ENCODE results near the gene PDZD4. TPM values are rescaled to one million over a fixed set of nuclear protein-coding genes. Genes with fewer than 3 reads are reported as not detected.

PDZD4 gene
- polyA plus RNA-seq, 1 of the 3 experiments (the other 2 are of a cell fraction) = 1.9 TPM

DNA sequence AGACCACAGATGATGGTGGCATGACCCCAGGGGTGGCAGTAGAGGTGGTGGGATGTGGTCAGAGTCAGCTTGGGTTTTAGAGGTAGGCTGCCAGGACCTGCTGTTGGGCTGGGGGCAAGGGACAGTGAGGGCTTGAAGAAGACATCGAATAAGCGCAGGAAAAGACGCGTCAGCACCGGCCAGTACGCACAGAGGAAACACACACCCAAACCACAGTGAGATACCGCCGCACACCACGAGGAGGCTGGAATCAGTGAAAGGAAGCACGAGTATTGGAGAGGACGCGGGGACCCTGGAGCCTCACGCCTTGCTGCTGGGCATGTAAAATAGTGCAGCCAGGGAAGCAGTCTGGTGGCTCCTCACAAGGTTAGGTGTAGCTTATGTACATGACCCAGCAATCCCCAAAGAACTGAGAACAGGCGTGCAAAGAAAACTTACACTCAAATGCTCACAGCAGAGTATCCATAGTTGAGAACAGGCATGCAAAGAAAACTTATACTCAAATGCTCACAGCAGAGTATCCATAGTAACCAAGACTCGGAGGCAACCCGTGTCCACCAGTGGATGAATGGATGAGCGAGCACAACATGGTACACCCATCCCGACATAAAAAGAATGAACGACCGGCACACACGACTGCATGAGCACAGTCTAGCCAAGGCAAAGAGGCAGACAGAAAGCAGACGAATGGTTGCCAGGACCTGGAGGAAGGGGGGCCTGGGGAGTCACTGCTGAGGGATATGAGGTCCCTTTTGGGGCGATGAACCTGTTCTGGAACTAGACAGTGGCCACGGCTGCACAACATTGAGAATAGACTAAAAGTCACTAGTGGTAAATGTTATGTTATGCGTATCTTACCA lies 13.3 kb downstream of the PDZD4 start:
- ChIA-PET CTCF (interaction anchor here (1.8 kb wide), 1 partner anchor 54 kb away, joined by 5 read pairs; no protein-coding TSS in a partner anchor), POLR2A (interaction anchor here (2.7 kb wide), 1 partner anchor 23 kb away, joined by 9 read pairs; the partner anchor contains the start of genes IDH3G and SSR4)
- Histone ChIP-seq H3K4me1 (ENCODE audit: control insufficient read depth in 1 of 2, insufficient read depth in 2 of 2, low read depth in 1 of 2, low read length in 1 of 2) (peaks cover 0 to 34% of the 10 kb centered on the region in 2 experiments; a peak in 1 of 4 replicates), H2AFZ (ENCODE audit: low read depth) (no peak overlapping the region), H3K27me3 (ENCODE audit: insufficient read depth) (peaks cover 29% of the 10 kb centered on the region), H3F3A (replicated peaks; ENCODE audit: insufficient read depth) (no peaks in the 10 kb centered on the region), H3K9me2 (no peaks in the 10 kb centered on the region), H3K9me3 (no peaks in the 10 kb centered on the region), H3K4me3 (ENCODE audit: low read depth in 2 of 2, low read length in 1 of 2) (no peak overlapping the region), H3K9ac (no peak overlapping the region), H3K36me3 (replicated peaks in 1 of 2; ENCODE audit: control insufficient read depth in 1 of 2, insufficient read depth in 2 of 2, low read length in 1 of 2) (no peaks in the 10 kb centered on the region), H3K79me2 (ENCODE audit: insufficient read depth) (no peaks in the 10 kb centered on the region), H4K20me1 (ENCODE audit: insufficient read depth) (no peaks in the 10 kb centered on the region), H3K4me2 (no peak overlapping the region), H3K27ac (ENCODE audit: low read depth in 2 of 2, low read length in 1 of 2) (no peak overlapping the region)
- TF ChIP-seq TEAD4 (IDR thresholded peaks at IDR 0.05; ENCODE audit: borderline replicate concordance, insufficient read depth) (no peak), TAF1 (IDR thresholded peaks at IDR 0.05; ENCODE audit: borderline replicate concordance, low read depth, low read length) (no peak)
- 66% methylated on average over 25 of the region's 25 CpGs for WGBS (ENCODE audit: low lambda C conversion rate)
- DNase-seq = peak; percentile 29

DNA sequence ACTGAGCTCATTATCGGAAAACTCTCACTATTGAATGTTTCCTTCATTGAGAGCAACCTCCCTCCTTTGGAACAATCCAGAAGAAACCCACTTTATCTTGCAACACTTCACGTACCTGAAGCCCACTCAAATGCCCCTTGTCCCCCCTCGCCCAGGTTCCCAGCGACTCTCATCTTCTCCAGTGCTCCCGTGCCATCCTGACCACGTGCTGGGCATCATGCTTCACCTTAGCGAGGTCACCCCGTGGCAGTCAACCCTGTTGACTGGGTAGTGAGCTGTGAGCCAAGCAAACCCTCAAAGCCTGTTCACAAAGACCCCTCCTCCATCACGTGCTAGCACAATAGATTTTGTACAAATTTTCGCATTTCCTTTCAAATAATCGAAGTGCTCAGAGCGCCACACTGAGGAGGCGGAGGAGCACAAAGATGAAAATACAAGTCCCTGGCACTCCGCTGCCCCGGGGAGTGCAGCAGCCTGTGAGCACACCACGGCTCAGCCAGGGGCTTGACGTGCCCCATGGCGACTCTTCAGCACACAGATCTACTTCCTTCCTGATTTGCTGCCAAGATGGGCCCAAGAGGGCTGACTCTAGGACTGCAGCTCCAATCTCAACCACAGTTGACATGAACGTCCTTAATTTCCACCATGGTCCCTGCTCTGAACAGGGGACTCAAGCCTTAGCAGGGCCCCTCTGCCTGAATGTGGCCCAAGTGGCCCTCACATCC lies 15.6 kb downstream of the PDZD4 start:
- DNase-seq = no peak
- H3K9me2 ChIP-seq = no peaks in the 10 kb centered on the region
- peaks cover 22% of the 10 kb centered on the region; the same call in 1 of the 2 replicates for H3K27me3 ChIP-seq (ENCODE audit: insufficient read depth)
- H3K27ac ChIP-seq (ENCODE audit: low read depth in 2 of 2, low read length in 1 of 2) = no peak overlapping the region
- ChIA-PET POLR2A (no interaction called here), CTCF (no interaction called here)
- no peak for TF ChIP-seq POLR2AphosphoS5 (IDR thresholded peaks at IDR 0.05; ENCODE audit: low read depth, low read length)
- no peak for TF ChIP-seq TAF1 (IDR thresholded peaks at IDR 0.05; ENCODE audit: borderline replicate concordance, low read depth, low read length)
- TF ChIP-seq TCF12 (IDR thresholded peaks at IDR 0.05) = no peak
- TF ChIP-seq, protein P1, sequence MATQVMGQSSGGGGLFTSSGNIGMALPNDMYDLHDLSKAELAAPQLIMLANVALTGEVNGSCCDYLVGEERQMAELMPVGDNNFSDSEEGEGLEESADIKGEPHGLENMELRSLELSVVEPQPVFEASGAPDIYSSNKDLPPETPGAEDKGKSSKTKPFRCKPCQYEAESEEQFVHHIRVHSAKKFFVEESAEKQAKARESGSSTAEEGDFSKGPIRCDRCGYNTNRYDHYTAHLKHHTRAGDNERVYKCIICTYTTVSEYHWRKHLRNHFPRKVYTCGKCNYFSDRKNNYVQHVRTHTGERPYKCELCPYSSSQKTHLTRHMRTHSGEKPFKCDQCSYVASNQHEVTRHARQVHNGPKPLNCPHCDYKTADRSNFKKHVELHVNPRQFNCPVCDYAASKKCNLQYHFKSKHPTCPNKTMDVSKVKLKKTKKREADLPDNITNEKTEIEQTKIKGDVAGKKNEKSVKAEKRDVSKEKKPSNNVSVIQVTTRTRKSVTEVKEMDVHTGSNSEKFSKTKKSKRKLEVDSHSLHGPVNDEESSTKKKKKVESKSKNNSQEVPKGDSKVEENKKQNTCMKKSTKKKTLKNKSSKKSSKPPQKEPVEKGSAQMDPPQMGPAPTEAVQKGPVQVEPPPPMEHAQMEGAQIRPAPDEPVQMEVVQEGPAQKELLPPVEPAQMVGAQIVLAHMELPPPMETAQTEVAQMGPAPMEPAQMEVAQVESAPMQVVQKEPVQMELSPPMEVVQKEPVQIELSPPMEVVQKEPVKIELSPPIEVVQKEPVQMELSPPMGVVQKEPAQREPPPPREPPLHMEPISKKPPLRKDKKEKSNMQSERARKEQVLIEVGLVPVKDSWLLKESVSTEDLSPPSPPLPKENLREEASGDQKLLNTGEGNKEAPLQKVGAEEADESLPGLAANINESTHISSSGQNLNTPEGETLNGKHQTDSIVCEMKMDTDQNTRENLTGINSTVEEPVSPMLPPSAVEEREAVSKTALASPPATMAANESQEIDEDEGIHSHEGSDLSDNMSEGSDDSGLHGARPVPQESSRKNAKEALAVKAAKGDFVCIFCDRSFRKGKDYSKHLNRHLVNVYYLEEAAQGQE (IDR thresholded peaks at IDR 0.05; ENCODE audit: low read depth, low read length) = no peak
- TF ChIP-seq ELF1 (IDR thresholded peaks at IDR 0.05) = no peak
- TF ChIP-seq RFX5 (IDR thresholded peaks at IDR 0.05; ENCODE audit: low read length) = no peak
- TF ChIP-seq JUND (IDR thresholded peaks at IDR 0.05) = no peak
- TF ChIP-seq, protein P2, sequence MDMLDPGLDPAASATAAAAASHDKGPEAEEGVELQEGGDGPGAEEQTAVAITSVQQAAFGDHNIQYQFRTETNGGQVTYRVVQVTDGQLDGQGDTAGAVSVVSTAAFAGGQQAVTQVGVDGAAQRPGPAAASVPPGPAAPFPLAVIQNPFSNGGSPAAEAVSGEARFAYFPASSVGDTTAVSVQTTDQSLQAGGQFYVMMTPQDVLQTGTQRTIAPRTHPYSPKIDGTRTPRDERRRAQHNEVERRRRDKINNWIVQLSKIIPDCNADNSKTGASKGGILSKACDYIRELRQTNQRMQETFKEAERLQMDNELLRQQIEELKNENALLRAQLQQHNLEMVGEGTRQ (IDR thresholded peaks at IDR 0.05; ENCODE audit: borderline replicate concordance, low read depth, low read length) = no peak
- no peak for TF ChIP-seq MEF2A (IDR thresholded peaks at IDR 0.05; ENCODE audit: borderline replicate concordance, low read depth)
- TF ChIP-seq, protein P3, sequence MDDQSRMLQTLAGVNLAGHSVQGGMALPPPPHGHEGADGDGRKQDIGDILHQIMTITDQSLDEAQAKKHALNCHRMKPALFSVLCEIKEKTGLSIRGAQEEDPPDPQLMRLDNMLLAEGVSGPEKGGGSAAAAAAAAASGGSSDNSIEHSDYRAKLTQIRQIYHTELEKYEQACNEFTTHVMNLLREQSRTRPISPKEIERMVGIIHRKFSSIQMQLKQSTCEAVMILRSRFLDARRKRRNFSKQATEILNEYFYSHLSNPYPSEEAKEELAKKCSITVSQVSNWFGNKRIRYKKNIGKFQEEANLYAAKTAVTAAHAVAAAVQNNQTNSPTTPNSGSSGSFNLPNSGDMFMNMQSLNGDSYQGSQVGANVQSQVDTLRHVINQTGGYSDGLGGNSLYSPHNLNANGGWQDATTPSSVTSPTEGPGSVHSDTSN (IDR thresholded peaks at IDR 0.05) = no peak
- H3K79me2 ChIP-seq (ENCODE audit: insufficient read depth) = no peaks in the 10 kb centered on the region
- no peaks in the 10 kb centered on the region for H3K36me3 ChIP-seq (replicated peaks in 1 of 2; ENCODE audit: control insufficient read depth in 1 of 2, insufficient read depth in 2 of 2, low read length in 1 of 2)
- no peak overlapping the region for H3K9ac ChIP-seq
- H4K20me1 ChIP-seq (ENCODE audit: insufficient read depth) = no peaks in the 10 kb centered on the region
- 44% methylated on average over 18 of the region's 19 CpGs for WGBS (ENCODE audit: low lambda C conversion rate)
- H2AFZ ChIP-seq (ENCODE audit: low read depth) = no peak overlapping the region
- peaks cover 0 to 22% of the 10 kb centered on the region in 2 experiments; a peak in 1 of 4 replicates for H3K4me1 ChIP-seq (ENCODE audit: control insufficient read depth in 1 of 2, insufficient read depth in 2 of 2, low read depth in 1 of 2, low read length in 1 of 2)
- H3K9me3 ChIP-seq = no peaks in the 10 kb centered on the region
- no peaks in the 10 kb centered on the region for H3F3A ChIP-seq (replicated peaks; ENCODE audit: insufficient read depth)
- no peak overlapping the region for H3K4me3 ChIP-seq (ENCODE audit: low read depth in 2 of 2, low read length in 1 of 2)
- no peak overlapping the region for H3K4me2 ChIP-seq
